T-helper 9 cell (primary cell): ENCODE data around the gene C13orf46.
"Not testable (repeated sequence)": the region's sequence is repeated elsewhere in the genome, so short reads cannot be mapped to it uniquely, and the experiment has no call there.

ENCODE experiments used
- DNase-seq: peaks from one replicate; pipeline ENCODE4 v3.0.0-alpha.2; 2020

The C13orf46 gene

GRCh38 chr13:113920606-113921286 lies 53.1 kb downstream of the C13orf46 start:
- no peak for DNase-seq

DNA sequence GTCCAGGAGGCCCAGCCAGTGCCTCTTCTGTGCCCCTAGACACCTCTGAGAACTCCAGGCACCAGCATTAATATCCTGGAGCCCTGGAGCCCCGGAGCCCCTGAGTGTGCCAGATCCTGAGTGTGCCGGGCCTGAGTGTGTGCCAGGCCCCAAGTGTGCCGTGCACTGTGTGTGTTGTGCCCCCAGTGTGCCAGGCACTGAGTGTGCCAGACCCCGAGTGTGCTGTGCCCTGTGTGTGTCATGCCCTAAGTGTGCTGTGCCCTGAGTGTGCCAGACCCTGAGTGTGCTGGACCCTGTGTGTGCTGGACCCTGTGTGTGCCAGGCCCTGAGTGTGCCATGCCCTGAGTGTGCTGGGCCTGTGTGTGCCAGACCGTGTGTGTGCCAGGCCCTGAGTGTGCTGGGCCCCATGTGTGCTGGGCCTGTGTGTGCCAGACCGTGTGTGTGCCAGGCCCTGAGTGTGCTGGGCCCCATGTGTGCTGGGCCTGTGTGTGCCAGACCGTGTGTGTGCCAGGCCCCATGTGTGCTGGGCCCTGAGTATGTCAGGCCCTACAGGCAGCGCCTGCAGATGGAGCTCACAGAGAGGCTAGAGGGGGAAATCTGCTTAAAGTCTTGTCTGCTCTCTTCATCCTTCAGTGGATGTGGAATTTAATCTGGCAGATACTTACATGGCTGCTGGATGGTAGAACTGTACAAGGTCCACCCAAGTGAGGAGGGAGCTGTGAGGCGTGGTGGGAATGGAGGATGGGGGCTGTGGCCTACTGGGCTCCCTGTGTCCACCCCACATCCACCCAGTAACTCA lies 53.9 kb downstream of the C13orf46 start:
- DNase-seq: no peak

DNA sequence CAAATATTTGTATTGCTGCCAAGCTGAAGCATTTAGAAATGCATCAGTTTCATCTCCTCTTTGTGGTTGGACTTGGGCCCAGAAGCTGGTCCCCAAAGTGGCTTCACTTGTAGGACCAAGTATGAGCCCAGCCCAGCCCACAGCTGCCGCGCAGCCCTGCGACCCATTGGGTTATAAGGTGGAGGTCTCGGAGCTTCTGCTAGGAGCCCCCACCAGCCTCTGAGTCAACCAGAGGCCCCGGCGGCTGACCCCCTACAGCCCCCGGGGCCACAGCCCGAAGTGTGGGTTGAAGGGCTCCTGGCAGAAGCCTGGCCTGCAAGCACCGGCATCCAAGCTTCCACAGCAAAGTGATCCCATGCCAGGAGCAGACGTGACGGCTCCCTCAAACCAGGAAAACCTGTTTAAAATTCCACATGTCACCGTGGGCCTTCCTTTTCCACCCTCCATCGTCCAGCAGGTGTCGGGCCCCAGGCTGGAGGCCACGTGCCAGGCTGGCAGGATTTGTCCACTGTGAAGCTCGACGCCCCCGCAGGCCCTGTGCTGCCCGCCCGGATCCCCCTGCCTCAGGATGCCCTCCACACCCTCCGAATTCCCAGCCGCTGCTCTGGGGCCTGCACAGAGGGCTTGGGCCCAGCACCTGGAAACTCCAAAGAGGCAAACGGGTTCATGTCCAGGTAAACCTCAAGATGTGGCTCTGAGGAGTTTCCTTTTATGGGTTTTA lies 54.7 kb downstream of the C13orf46 start:
- no peak for DNase-seq

- DNase-seq: no peak
Measured at GRCh38 chr13:113918580-113918979, 55.3 kb downstream of the C13orf46 start.

- no peak for DNase-seq
Measured at GRCh38 chr13:113917594-113918371, 56.1 kb downstream of the C13orf46 start.

DNA sequence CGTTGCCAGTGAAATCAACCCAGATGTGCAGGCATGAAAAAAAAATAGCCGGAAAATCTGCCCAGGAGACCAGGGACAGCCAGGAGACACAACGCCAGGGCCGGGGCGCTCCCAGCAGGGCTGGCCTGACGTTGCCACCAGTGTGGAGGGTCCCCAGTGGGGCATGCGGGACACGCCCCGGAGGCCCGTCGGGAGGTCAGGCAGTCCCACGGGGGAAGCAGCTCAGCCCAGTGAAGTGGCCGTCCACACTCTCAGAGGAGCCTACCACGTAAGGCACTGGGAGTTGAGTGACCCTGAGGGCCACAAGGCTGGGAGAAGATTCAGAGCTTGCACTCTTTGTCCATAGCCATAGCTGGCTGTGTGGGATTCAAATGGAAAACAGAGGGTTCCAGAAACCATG lies 56.8 kb downstream of the C13orf46 start:
- no peak for DNase-seq

- DNase-seq: no peak
Measured at GRCh38 chr13:113916330-113916815, 57.5 kb downstream of the C13orf46 start.

DNA sequence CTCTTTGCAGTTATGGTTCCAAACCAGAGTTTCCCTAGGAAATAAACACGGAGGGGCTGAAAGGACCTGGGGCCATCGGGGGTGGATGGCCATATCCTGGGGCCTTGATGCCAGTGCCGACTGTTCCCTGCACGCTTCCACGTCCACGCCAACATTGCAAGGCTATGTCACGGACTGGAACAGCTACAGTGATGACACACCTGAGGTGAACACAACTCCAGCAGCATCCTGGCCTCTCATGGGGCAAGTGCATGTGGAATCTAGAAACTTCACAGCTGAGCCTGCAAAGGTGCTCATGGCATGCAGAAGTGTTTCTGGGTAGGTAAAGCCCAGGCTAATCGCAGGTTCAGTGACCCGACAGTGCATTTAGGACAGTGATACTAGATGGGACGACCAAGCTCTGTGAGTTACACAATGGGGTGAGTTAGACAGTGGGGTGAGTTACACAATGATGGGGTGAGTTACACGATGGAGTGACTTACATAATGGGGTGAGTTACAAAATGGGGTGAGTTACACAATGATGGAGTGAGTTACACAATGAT lies 58.0 kb downstream of the C13orf46 start:
- DNase-seq: no peak

DNA sequence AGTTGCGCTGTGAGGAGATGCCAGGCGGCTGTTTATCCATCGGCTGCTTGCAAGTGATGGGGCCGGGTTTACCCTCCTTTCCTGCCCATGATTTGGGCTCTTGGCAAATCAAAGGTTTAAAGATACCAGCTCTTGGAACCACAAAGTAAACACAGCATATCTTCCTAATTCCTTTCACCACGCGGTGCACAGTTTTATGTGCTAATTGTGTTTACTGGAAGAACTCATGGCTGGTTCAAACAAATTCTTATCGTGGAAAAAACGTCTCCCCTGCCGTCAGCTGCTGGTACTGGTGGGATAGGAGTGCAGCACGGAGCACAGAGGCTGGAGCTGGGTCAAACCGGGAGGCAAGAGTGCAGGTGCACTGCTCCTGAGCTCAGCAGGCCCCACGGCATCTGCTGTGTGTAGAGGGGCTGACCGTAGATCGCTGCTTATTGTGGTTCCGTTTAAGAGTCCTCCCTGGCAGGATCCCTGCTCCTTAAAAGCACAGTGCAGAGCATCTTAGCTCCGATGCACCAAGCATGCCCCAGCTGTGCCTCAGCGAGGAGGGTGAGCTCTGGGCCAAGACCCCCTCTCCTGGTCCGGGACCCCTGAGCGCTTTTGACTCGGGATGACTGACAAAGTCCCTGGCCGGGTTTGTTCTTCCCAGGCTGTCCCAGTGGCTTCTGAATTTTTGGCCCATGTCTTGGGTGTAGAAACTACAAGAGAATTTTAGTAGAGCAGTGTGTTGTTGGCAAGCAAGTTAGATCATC lies 58.7 kb downstream of the C13orf46 start:
- DNase-seq: no peak

- no peak for DNase-seq
Measured at GRCh38 chr13:113914333-113915011, 59.4 kb downstream of the C13orf46 start.

GRCh38 chr13:113913838-113914237 lies 60.0 kb downstream of the C13orf46 start:
- not testable (repeated sequence) for DNase-seq

- not testable (repeated sequence) for DNase-seq
Measured at GRCh38 chr13:113913408-113913807, 60.5 kb downstream of the C13orf46 start.

GRCh38 chr13:113912596-113912995 lies 61.3 kb downstream of the C13orf46 start:
- no peak for DNase-seq

GRCh38 chr13:113907635-113908617 lies 66.0 kb downstream of the C13orf46 start:
- DNase-seq: no peak

- DNase-seq: no peak
Measured at GRCh38 chr13:113906571-113906970, 67.3 kb downstream of the C13orf46 start.

GRCh38 chr13:113905942-113906341 lies 67.9 kb downstream of the C13orf46 start:
- no peak for DNase-seq

DNA sequence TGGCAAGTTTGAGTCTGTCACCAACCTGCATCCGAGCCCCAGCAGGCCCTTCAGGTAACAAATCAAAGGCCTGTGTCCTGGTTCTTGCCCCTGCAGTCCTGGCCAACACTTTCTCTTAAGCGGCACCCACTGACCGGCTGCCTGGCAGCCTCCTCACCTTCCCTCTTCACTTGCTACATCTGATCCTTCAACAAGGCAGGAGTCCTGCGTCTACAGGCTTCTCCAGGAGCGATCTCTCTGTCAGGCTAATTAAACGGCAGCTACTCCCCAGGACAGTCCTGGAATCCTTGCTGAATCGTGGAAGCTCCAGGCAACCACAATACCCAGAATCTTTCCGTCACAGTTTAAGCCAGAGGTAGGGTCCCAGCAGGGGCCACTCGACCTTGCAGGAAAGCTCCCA lies 68.9 kb downstream of the C13orf46 start:
- DNase-seq: no peak

DNA sequence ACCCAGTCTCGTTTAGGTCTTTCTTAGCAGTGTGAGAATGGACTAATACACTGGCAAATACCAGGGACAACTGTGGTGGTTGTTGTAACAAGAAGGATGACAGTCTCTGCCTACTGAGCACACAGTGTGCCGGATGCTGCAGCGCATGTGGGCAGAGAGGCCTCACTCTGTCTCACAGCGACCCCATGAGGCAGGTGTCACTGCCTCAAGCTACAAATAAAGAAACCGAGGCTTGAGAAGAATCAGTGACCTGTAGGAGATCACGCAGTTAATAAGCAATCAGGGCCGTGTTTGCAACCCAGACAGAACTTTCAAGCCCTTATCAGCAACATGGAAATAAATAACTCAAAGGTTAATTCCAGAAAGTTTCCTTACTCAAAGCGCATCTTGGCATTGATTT lies 69.5 kb downstream of the C13orf46 start:
- peak; percentile 9 for DNase-seq

- DNase-seq: no peak
Measured at GRCh38 chr13:113903912-113904311, 70.0 kb downstream of the C13orf46 start.
